PC-9 (cell line): ENCODE measurements around the gene KRT76. TPM values are rescaled to one million over a fixed set of nuclear protein-coding genes. Genes with fewer than 3 reads are reported as not detected.

ENCODE experiments used
- BruUV-seq: library from RNA; stranded (reverse); fragments of 400-500 nt; replicated peaks from 2 replicates; lab custom pipeline; 2021; lab: Mats Ljungman, UMichigan
- CTCF ChIA-PET: fragments of 300-600 bp; sonication (Branson Sonifier 250); formaldehyde crosslinking; loops from one replicate; lab custom pipeline; 2022; ENCODE audit warnings: antibody characterized with exemption; lab: Charles Lee
- POLR2A ChIA-PET: fragments of 300-600 bp; sonication (Branson Sonifier 250); formaldehyde crosslinking; loops from one replicate; lab custom pipeline; 2022; ENCODE audit warnings: antibody characterized with exemption; ENCODE audit not compliant: unreplicated experiment; lab: Charles Lee
- DNase-seq, 2 experiments: peaks; one replicate each; pipeline versions ENCODE4 v3.0.0 to v3.0.0-alpha.2; 2015 to 2022; ENCODE audit warnings: mixed read lengths in 1 of 2
- H2AFZ ChIP-seq: fragments of 200-600 bp; sonication (generic); 2 replicates; pipeline ENCODE4 v1.8.1; 2017; ENCODE audit warnings: antibody characterized with exemption
- H3F3A ChIP-seq: fragments of 200-600 bp; sonication (generic); 2 replicates; pipeline ENCODE4 v1.8.1; 2017; ENCODE audit warnings: antibody characterized with exemption, mild to moderate bottlenecking, low read depth; ENCODE audit not compliant: insufficient read depth
- H3K27ac ChIP-seq: fragments of 200-600 bp; sonication (generic); 2 replicates; pipeline ENCODE4 v1.6.1; 2016; ENCODE audit warnings: mixed run types
- H3K27me3 ChIP-seq: fragments of 200-600 bp; sonication (generic); 2 replicates; pipeline ENCODE4 v1.6.1; 2016; ENCODE audit warnings: low read depth, mixed run types; ENCODE audit not compliant: insufficient read depth
- H3K36me3 ChIP-seq: fragments of 200-600 bp; sonication (generic); 2 replicates; pipeline ENCODE4 v1.6.1; 2016; ENCODE audit warnings: low read depth, mixed run types
- H3K4me1 ChIP-seq: fragments of 200-600 bp; sonication (generic); replicated peaks from 2 replicates; pipeline ENCODE4 v1.6.1; 2016; ENCODE audit warnings: mixed run types; ENCODE audit not compliant: insufficient read depth
- H3K4me2 ChIP-seq: fragments of 200-600 bp; sonication (generic); 2 replicates; pipeline ENCODE4 v1.6.1; 2017; ENCODE audit warnings: mixed run types
- H3K4me3 ChIP-seq: fragments of 200-600 bp; sonication (generic); 2 replicates; pipeline ENCODE4 v1.6.1; 2016; ENCODE audit warnings: mixed run types
- H3K79me2 ChIP-seq: fragments of 200-600 bp; sonication (generic); 2 replicates; pipeline ENCODE4 v1.6.1; 2017; ENCODE audit warnings: low read depth, mixed run types
- H3K9me2 ChIP-seq: fragments of 200-600 bp; sonication (generic); 2 replicates; pipeline ENCODE4 v1.8.1; 2017; ENCODE audit warnings: mild to moderate bottlenecking; ENCODE audit not compliant: insufficient read depth
- H3K9me3 ChIP-seq: fragments of 200-600 bp; sonication (generic); 2 replicates; pipeline ENCODE4 v1.8.1; 2016; ENCODE audit warnings: low read depth; ENCODE audit not compliant: insufficient read depth
- H4K20me1 ChIP-seq: fragments of 200-600 bp; sonication (generic); 2 replicates; pipeline ENCODE4 v1.8.1; 2017; ENCODE audit not compliant: insufficient read depth
- CTCF ChIP-seq: fragments of 200-600 bp; sonication (generic); conservative IDR thresholded peaks from 2 replicates; pipeline ENCODE4 v1.6.1; 2017; ENCODE audit warnings: mixed run types, antibody characterized with exemption, mild to moderate bottlenecking, moderate library complexity
- EZH2 ChIP-seq: fragments of 200-600 bp; sonication (generic); IDR thresholded peaks from 2 replicates; pipeline ENCODE4 v1.8.0; 2017; ENCODE audit warnings: antibody characterized with exemption, low read depth
- intact Hi-C: fragments of 100-400 bp; cut with micrococcal nuclease; formaldehyde crosslinking; loops from one replicate; pipeline ENCODE4 v1.10.0; 2022; ENCODE audit not compliant: unreplicated experiment
- total RNA-seq: library from RNA; stranded (reverse); gene quantifications from 2 replicates; pipeline ENCODE4 v1.2.3, GENCODE V29; 2021

Gene KRT76
- total RNA-seq, 1 experiment from 2014 or later = not detected

- no peaks in the 10 kb centered on the region for H3F3A ChIP-seq
- no peak overlapping the region for H3K4me2 ChIP-seq
- intact Hi-C loops = no loop called here
- no peaks in the 10 kb centered on the region for H3K79me2 ChIP-seq
- no TSS peak for BruUV-seq
- no peaks in the 10 kb centered on the region for H3K9me2 ChIP-seq
- H3K4me3 ChIP-seq = no peak overlapping the region
- no peaks in the 10 kb centered on the region for H4K20me1 ChIP-seq
- H3K9me3 ChIP-seq = no peaks in the 10 kb centered on the region
- ChIA-PET POLR2A (no interaction called here), CTCF (no interaction called here)
- peaks cover 8% of the 10 kb centered on the region for H3K4me1 ChIP-seq
- no peak for TF ChIP-seq EZH2
- TF ChIP-seq CTCF = no peak
- no peak overlapping the region for H3K27ac ChIP-seq
- no peak for DNase-seq
- no peak overlapping the region for H2AFZ ChIP-seq
- no peaks in the 10 kb centered on the region; the same call in 1 of the 2 replicates for H3K27me3 ChIP-seq
- no peaks in the 10 kb centered on the region for H3K36me3 ChIP-seq
These were observed 37.6 kb upstream of the KRT76 start for GRCh38 chr12:52814710-52815155.

GRCh38 chr12:52813885-52814709, 37.0 kb upstream of the KRT76 start, which contains the start of gene KRT4:
KRT4 (minus strand) TSS chr12:52814116; CDS start chr12:52814058, 58 bp downstream.
- H3K27ac ChIP-seq = no peak within 1 kb of the TSS
- no peaks in the 10 kb centered on the region for H3K9me3 ChIP-seq
- intact Hi-C loops = no loop called here
- H3K4me2 ChIP-seq = no peak within 1 kb of the TSS
- H3K4me1 ChIP-seq = peaks cover 8% of the 10 kb centered on the region
- ChIA-PET CTCF (no interaction called here), POLR2A (interaction anchor here (0.5 kb wide), 1 partner anchor 104 kb away, joined by 7 read pairs; no protein-coding TSS in a partner anchor)
- no peaks in the 10 kb centered on the region; the same call in 1 of the 2 replicates for H3K27me3 ChIP-seq
- no TSS peak for BruUV-seq
- no peaks in the 10 kb centered on the region for H4K20me1 ChIP-seq
- no peak within 1 kb of the TSS for H2AFZ ChIP-seq
- DNase-seq = peak; percentile 41 to 66
- no peak within 1 kb of the TSS for H3K4me3 ChIP-seq
- H3K79me2 ChIP-seq = no peaks in the 10 kb centered on the region
- no peaks in the 10 kb centered on the region for H3F3A ChIP-seq
- no peaks in the 10 kb centered on the region for H3K9me2 ChIP-seq
- H3K36me3 ChIP-seq = no peaks in the 10 kb centered on the region
- TF ChIP-seq CTCF (no peak), EZH2 (no peak)

GRCh38 chr12:52813203-52813819, 36.2 kb upstream of the KRT76 start:
- no peaks in the 10 kb centered on the region; the same call in 1 of the 2 replicates for H3K27me3 ChIP-seq
- no peaks in the 10 kb centered on the region for H3K9me2 ChIP-seq
- no peaks in the 10 kb centered on the region for H3K9me3 ChIP-seq
- DNase-seq = no peak
- peaks cover 8% of the 10 kb centered on the region for H3K4me1 ChIP-seq
- BruUV-seq = no TSS peak
- H3F3A ChIP-seq = no peaks in the 10 kb centered on the region
- intact Hi-C loops = no loop called here
- ChIA-PET POLR2A (no interaction called here), CTCF (no interaction called here)
- H3K79me2 ChIP-seq = no peaks in the 10 kb centered on the region
- no peaks in the 10 kb centered on the region for H3K36me3 ChIP-seq
- H3K27ac ChIP-seq = no peak overlapping the region
- no peak overlapping the region for H3K4me3 ChIP-seq
- H4K20me1 ChIP-seq = no peaks in the 10 kb centered on the region
- no peak overlapping the region for H3K4me2 ChIP-seq
- H2AFZ ChIP-seq = no peak overlapping the region
- TF ChIP-seq CTCF (no peak), EZH2 (no peak)
